ENCODE measurements around the gene LGALS1. TPM values are rescaled to one million over a fixed set of nuclear protein-coding genes. Genes with fewer than 3 reads are reported as not detected.

The LGALS1 gene
- total RNA-seq, result 106 and 107 TPM in 2 replicates
- 141 TPM for total RNA-seq (2013)
- polyA plus RNA-seq, result 136 and 207 TPM in 2 replicates
- polyA minus RNA-seq, result 135 and 152 TPM in 2 replicates

GRCh38 chr22:37674951-37675929, at the start of gene LGALS1:
Gene LGALS1, plus strand, starts transcription at chr22:37675636. Its CDS starts 67 bp downstream, at chr22:37675703.
- ChIA-PET POLR2A (interaction anchor here (0.7 to 3.9 kb wide), 8 partner anchors 9 to 169 kb away, joined by 3 to 44 read pairs (median 10); partner anchors contain the start of genes ANKRD54, GGA1 and PDXP), CTCF (interaction anchor here (0.6 to 23.0 kb wide), 7 partner anchors 6 to 169 kb away, joined by 3 to 501 read pairs (median 185); partner anchors contain the start of genes ANKRD54, GGA1, LGALS1 and NOL12)
- Histone ChIP-seq H3K36me3 (replicated peaks in 1 of 2; ENCODE audit: control extremely low read depth in 1 of 2, control insufficient read depth in 1 of 2, extremely low read depth in 1 of 2, insufficient read depth in 2 of 2, low read length in 1 of 2) (no peaks in the 10 kb centered on the region), H3K4me1 (ENCODE audit: control insufficient read depth in 2 of 2, insufficient read depth in 2 of 2, low read length in 2 of 2) (peaks cover 36 to 58% of the 10 kb centered on the region in 2 donors), H4K20me1 (ENCODE audit: control insufficient read depth, insufficient read depth, low read length, poor library complexity, severe bottlenecking) (no peaks in the 10 kb centered on the region), H3K4me2 (replicated peaks; ENCODE audit: low read depth, low read length, poor library complexity, severe bottlenecking) (peak within 1 kb of the TSS; percentile 91), H3K79me2 (ENCODE audit: control insufficient read depth, insufficient read depth, low read length) (peaks cover 25% of the 10 kb centered on the region), H3K27me3 (replicated peaks in 1 of 4; ENCODE audit: control extremely low read depth in 1 of 4, control insufficient read depth in 3 of 4, insufficient read depth in 4 of 4, low read length in 3 of 4) (no peaks in the 10 kb centered on the region), H3K9ac (ENCODE audit: low read length) (peak within 1 kb of the TSS; percentile 87), H3K27ac (ENCODE audit: low read length in 2 of 2) (peak within 1 kb of the TSS; percentile 98), H3K9me3 (ENCODE audit: control extremely low read depth in 1 of 3, control insufficient read depth in 2 of 3, insufficient read depth in 1 of 3, low read length in 2 of 3) (no peaks in the 10 kb centered on the region), H3K4me3 (ENCODE audit: control extremely low read depth in 1 of 5, extremely low read depth in 1 of 5, insufficient read depth in 1 of 5, low read depth in 2 of 5, low read length in 4 of 5) (peak within 1 kb of the TSS; percentile 73 to 92 (median 81)), H2AFZ (ENCODE audit: insufficient read depth, low read depth, low read length, poor library complexity, severe bottlenecking) (peak within 1 kb of the TSS; percentile 82)
- peak; percentile 71 for DNase-seq
- Mint-ChIP-seq H3K4me3 (peak within 1 kb of the TSS; percentile 96), H3K4me1 (peaks cover 50% of the 10 kb centered on the region), H3K9me3 (ENCODE audit: insufficient read depth) (no peaks in the 10 kb centered on the region), H3K27me3 (no peaks in the 10 kb centered on the region), H3K27ac (peak within 1 kb of the TSS; percentile 97)
- intact Hi-C loops (cut with micrococcal nuclease), result no loop called here
- ATAC-seq (ENCODE audit: low read depth), result peak; percentile 35
- no peak for TF ChIP-seq CTCF (IDR thresholded peaks at IDR 0.05)
- TF ChIP-seq EZH2 (IDR thresholded peaks at IDR 0.05; ENCODE audit: borderline replicate concordance, insufficient read depth, low read depth, low read length, poor library complexity, severe bottlenecking), result no peak
- WGBS (ENCODE audit: insufficient coverage), result 21% methylated on average over 28 of the region's 34 CpGs

Measured in B cell (primary cell).